Neural progenitor cell (in vitro differentiated cells): Measurements from ENCODE around the gene INSL6.

Experiments used
- EZH2phosphoT487 ChIP-seq: fragments of 200-600 bp; sonication (generic); IDR thresholded peaks from 2 replicates; pipeline ENCODE4 v1.6.1; 2017; ENCODE audit warnings: antibody characterized with exemption
- TF ChIP-seq, protein P1 (sequence below): fragments of 200-600 bp; sonication (generic); IDR thresholded peaks from 2 replicates; pipeline ENCODE4 v1.5.1; 2017; ENCODE audit warnings: antibody characterized with exemption, mild to moderate bottlenecking

DNA sequence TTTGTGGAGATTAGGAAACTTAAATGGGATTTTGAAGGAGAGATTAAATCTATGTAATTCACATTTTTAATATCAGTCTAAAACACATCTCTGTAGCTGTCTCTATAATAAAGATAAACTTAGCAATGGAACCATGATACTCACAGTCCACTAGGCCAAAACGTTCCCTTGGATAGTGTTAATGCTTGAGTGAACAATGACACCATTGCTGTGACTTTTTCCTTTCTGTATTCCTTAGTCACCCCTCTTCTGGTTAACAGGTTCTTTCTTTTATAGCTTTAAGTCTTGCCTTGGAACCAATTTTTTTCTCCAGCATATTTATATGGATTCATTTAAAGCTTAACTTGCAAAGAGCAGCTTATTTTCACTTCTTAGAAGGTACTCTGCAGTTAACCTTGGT lies 63.3 kb downstream of the INSL6 start:
- TF ChIP-seq, protein P1, sequence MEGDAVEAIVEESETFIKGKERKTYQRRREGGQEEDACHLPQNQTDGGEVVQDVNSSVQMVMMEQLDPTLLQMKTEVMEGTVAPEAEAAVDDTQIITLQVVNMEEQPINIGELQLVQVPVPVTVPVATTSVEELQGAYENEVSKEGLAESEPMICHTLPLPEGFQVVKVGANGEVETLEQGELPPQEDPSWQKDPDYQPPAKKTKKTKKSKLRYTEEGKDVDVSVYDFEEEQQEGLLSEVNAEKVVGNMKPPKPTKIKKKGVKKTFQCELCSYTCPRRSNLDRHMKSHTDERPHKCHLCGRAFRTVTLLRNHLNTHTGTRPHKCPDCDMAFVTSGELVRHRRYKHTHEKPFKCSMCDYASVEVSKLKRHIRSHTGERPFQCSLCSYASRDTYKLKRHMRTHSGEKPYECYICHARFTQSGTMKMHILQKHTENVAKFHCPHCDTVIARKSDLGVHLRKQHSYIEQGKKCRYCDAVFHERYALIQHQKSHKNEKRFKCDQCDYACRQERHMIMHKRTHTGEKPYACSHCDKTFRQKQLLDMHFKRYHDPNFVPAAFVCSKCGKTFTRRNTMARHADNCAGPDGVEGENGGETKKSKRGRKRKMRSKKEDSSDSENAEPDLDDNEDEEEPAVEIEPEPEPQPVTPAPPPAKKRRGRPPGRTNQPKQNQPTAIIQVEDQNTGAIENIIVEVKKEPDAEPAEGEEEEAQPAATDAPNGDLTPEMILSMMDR = no peak
- no peak for TF ChIP-seq EZH2phosphoT487
